ENCODE results near the gene ZNF41.

GRCh38 chrX:47497271-47497888 is 14.4 kb upstream of the ZNF41 start:
- no peak for TF ChIP-seq EP300 (IDR thresholded peaks at IDR 0.05)
- TF ChIP-seq CTCF (IDR thresholded peaks at IDR 0.05), result peak; percentile 40
- TF ChIP-seq MAZ (IDR thresholded peaks at IDR 0.05; ENCODE audit: borderline replicate concordance, low read depth, low read length), result no peak
- no peak for TF ChIP-seq RARB (CRISPR knock-in tag; IDR thresholded peaks at IDR 0.05)
- TF ChIP-seq EHMT2 (IDR thresholded peaks at IDR 0.05; ENCODE audit: low read depth), result no peak
- no peak for TF ChIP-seq POLR2A (IDR thresholded peaks at IDR 0.05; ENCODE audit: low read length)
- TF ChIP-seq POLR2AphosphoS2 (conservative IDR thresholded peaks at IDR 0.05; ENCODE audit: low read length), result no peak
- TF ChIP-seq CHD4 (IDR thresholded peaks at IDR 0.05; ENCODE audit: borderline replicate concordance), result no peak
- TF ChIP-seq SMC3 (IDR thresholded peaks at IDR 0.05), result peak; percentile 46
- TF ChIP-seq RCOR1 (IDR thresholded peaks at IDR 0.05; ENCODE audit: low read depth, low read length), result no peak
